HEK293T (cell line): Measurements from ENCODE around the gene THAP5.

Experiments
- CTCF ChIA-PET: fragments of 350-600 bp; formaldehyde crosslinking; extraction: SDS; loops from one replicate; lab custom pipeline; 2021; ENCODE audit warnings: antibody characterized with exemption, inconsistent platforms; lab: Yijun Ruan, JAX
- POLR2A ChIA-PET: fragments of 350-600 bp; formaldehyde crosslinking; extraction: SDS; loops from one replicate; lab custom pipeline; 2020; ENCODE audit warnings: antibody characterized with exemption, inconsistent platforms; lab: Yijun Ruan, JAX
- DNase-seq: peaks from one replicate; pipeline ENCODE4 v3.0.0; 2012; ENCODE audit warnings: mixed read lengths; ENCODE audit errors: extremely low spot score
- ARNT ChIP-seq: fragments of 450-650 bp; IDR thresholded peaks from 2 replicates; pipeline ENCODE4 v1.6.1; 2017; ENCODE audit warnings: mild to moderate bottlenecking
- BHLHE40 ChIP-seq: fragments of 450-650 bp; IDR thresholded peaks from 2 replicates; pipeline ENCODE4 v1.6.1; 2016; ENCODE audit warnings: mild to moderate bottlenecking, moderate library complexity, borderline replicate concordance
- CTBP1 ChIP-seq: fragments of 450-650 bp; IDR thresholded peaks from 2 replicates; pipeline ENCODE4 v1.6.1; 2016; ENCODE audit warnings: borderline replicate concordance
- ELF4 ChIP-seq: fragments of 450-650 bp; IDR thresholded peaks from 2 replicates; pipeline ENCODE4 v1.6.1; 2017; ENCODE audit warnings: antibody characterized with exemption
- FOXA1 ChIP-seq: fragments of 450-650 bp; IDR thresholded peaks from 2 replicates; pipeline ENCODE4 v1.6.1; 2016; ENCODE audit warnings: mild to moderate bottlenecking
- FOXK2 ChIP-seq: fragments of 450-650 bp; IDR thresholded peaks from 2 replicates; pipeline ENCODE4 v1.6.1; 2016; ENCODE audit warnings: mild to moderate bottlenecking
- FOXM1 ChIP-seq: fragments of 450-650 bp; IDR thresholded peaks from 2 replicates; pipeline ENCODE4 v1.6.1; 2017; ENCODE audit warnings: mild to moderate bottlenecking, borderline replicate concordance
- HDGF ChIP-seq: fragments of 450-650 bp; IDR thresholded peaks from 2 replicates; pipeline ENCODE4 v1.6.1; 2017; ENCODE audit warnings: antibody characterized with exemption, borderline replicate concordance
- L3MBTL2 ChIP-seq: fragments of 450-650 bp; conservative IDR thresholded peaks from 2 replicates; pipeline ENCODE4 v1.6.1; 2016; ENCODE audit warnings: mild to moderate bottlenecking
- LEF1 ChIP-seq: fragments of 450-650 bp; IDR thresholded peaks from 2 replicates; pipeline ENCODE4 v1.6.1; 2017; ENCODE audit warnings: mild to moderate bottlenecking, borderline replicate concordance
- NFRKB ChIP-seq: fragments of 450-650 bp; IDR thresholded peaks from 2 replicates; pipeline ENCODE4 v1.6.1; 2016; ENCODE audit warnings: mild to moderate bottlenecking, moderate library complexity
- SP1 ChIP-seq: fragments of 450-650 bp; IDR thresholded peaks from 2 replicates; pipeline ENCODE4 v1.6.1; 2017
- SUZ12 ChIP-seq: fragments of 450-650 bp; IDR thresholded peaks from 2 replicates; pipeline ENCODE4 v1.6.1; 2016; ENCODE audit warnings: mild to moderate bottlenecking
- TARDBP ChIP-seq: fragments of 450-650 bp; IDR thresholded peaks from 2 replicates; pipeline ENCODE4 v1.6.1; 2016
- ZNF384 ChIP-seq: fragments of 450-650 bp; IDR thresholded peaks from 2 replicates; pipeline ENCODE4 v1.6.1; 2016
- TF ChIP-seq, protein P1 (sequence below): fragments of 450-650 bp; IDR thresholded peaks from 2 replicates; pipeline ENCODE4 v1.6.1; 2016

The THAP5 gene

DNA sequence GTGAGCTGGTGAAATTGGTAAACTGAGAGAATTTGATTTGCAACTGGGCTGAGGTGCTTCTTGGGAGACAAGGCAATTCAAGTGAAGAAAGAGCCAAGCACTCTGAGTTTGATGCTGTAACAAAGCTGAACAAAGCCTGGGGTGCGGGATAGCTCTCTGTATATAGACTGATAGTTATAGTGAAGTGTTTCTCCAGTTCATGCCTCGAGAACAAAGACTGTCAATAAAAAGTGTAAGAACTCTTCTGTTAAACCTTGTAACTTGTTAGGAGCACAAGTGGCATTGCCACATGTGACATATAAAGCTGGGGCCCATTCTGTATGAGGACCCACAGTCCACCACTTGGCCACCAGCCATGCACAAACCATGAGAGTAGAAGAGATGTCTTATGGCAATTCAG is 32.3 kb downstream of the THAP5 start:
- no peak for DNase-seq
- ChIA-PET POLR2A (interaction anchor here (1.9 kb wide), 1 partner anchor 12 kb away, joined by 8 read pairs; the partner anchor contains the start of gene PNPLA8), CTCF (no interaction called here)
- TF ChIP-seq TARDBP: no peak
- TF ChIP-seq SP1: no peak

DNA sequence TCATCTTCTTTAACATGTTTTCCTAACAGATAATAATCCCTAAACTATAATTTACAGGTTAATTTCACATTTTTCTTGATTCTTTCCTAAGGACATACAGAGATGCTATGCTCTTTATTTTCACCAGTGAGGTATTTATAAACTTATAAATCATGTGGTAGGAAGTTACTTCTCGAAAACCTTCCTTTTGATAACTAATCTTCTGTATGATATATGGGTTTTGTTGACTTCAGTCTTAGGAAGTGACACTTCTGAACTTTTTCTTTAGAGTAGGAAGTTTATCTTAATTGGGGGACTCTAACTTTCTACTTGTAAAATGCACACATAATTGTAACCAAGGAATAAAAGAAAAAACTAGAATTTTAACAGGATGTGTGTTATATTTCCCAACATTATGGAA is 33.8 kb downstream of the THAP5 start:
- ChIA-PET CTCF (no interaction called here), POLR2A (no interaction called here)
- DNase-seq: no peak
- TF ChIP-seq LEF1 (no peak), ARNT (no peak), ZNF384 (no peak), FOXK2 (no peak), L3MBTL2 (no peak), CTBP1 (no peak), SUZ12 (no peak), FOXA1 (no peak), HDGF (no peak), BHLHE40 (no peak)

DNA sequence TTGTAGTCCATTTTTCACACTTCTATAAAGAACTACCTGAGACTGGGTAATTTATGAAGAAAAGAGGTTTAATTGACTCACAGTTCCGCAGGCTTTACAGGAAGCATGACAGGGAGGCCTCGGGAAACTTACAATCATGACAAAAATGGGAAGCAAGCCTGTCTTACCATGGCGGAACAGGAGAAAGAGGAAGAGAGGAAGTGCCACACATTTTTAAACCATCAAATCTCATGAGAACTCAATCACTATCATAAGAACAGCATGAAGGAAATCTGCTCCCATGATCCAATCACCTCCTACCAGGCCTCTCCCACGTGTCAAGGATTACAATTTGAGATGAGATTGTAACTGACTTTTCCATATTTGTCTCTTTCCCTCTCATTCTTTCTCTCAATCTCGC is 34.2 kb downstream of the THAP5 start:
- POLR2A ChIA-PET: no interaction called here
- no peak for TF ChIP-seq FOXA1
- TF ChIP-seq ELF4: no peak
- TF ChIP-seq TARDBP: no peak
- TF ChIP-seq NFRKB: no peak
- no peak for TF ChIP-seq L3MBTL2
- no peak for TF ChIP-seq FOXK2
- TF ChIP-seq, protein P1, sequence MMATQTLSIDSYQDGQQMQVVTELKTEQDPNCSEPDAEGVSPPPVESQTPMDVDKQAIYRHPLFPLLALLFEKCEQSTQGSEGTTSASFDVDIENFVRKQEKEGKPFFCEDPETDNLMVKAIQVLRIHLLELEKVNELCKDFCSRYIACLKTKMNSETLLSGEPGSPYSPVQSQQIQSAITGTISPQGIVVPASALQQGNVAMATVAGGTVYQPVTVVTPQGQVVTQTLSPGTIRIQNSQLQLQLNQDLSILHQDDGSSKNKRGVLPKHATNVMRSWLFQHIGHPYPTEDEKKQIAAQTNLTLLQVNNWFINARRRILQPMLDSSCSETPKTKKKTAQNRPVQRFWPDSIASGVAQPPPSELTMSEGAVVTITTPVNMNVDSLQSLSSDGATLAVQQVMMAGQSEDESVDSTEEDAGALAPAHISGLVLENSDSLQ: no peak
- no peak for TF ChIP-seq ARNT
- TF ChIP-seq SUZ12: no peak
- TF ChIP-seq FOXM1: no peak
- TF ChIP-seq ZNF384: no peak
- TF ChIP-seq BHLHE40: no peak
- TF ChIP-seq LEF1: no peak
- CTCF ChIA-PET: no interaction called here
- DNase-seq: no peak

DNA sequence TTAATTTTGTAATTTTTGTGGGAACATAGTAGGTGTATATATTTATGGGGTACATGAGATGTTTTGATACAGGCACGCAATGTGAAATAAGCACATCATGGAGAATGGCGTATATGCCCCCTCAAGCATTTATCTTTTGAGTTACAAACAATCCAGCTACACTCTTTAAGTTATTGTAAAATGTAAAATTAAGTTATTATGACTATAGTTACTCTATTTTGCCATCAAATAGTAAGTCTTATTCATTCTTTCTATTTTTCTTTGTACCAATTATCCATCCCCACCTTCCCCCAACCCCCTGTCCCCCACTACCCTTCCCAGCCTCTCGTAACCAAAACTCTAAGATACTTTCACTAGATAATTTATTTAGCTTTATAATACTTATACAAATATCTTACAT is 35.8 kb downstream of the THAP5 start:
- TF ChIP-seq TARDBP (no peak), CTBP1 (no peak), ELF4 (no peak), SP1 (no peak), ZNF384 (no peak), HDGF (no peak)
- POLR2A ChIA-PET: no interaction called here
- DNase-seq: no peak
- CTCF ChIA-PET: no interaction called here

DNA sequence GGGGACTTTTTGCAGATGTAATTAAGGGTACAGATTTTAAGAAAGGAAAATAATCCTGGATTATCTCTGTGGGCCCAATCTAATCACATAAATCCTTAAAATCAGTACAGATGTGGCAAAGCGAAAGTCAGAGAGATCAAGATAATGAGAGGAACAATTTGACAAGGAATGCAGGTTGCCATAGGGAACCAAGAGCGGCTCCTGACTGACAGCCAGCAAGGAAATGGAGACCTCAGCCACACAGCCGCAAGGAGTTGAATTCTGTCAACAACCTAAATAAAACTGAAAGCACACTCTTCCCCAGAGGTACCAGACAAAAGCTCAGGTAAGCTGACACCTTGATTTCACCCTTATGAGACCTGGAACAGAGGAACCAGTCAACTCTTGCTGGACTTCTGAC is 40.2 kb downstream of the THAP5 start:
- ChIA-PET POLR2A (interaction anchor here (1.4 kb wide), 1 partner anchor 41 kb away, joined by 4 read pairs; the partner anchor contains the start of genes DNAJB9 and THAP5), CTCF (no interaction called here)
- TF ChIP-seq SUZ12: no peak
- TF ChIP-seq, protein P1: peak; percentile 68
- DNase-seq: no peak

DNA sequence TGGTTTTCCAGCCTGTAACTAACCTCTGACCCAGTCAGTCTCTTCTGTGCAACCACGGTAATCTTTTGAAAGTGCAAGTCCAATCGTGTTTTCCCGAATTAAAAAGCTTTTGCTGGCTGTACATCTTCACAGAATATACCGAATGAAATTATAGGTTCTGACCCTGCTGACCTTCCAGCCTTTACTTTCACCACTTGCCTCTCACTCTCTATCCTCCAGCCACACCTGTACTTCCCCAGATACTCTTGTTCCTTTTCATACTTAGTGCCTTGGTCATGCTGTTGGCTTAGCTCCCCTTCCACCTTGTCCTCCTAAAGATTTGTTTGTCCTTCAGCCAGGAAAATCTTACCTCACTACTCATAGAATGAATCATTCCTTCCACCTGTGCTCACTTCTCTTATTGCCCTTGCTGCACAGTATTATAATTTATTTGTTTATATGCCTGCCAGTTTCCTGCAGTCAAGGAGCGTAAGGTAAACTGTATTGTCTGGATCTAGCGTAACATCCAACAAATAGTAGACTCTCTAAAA is 41.3 kb downstream of the THAP5 start:
- CTCF ChIA-PET: no interaction called here
- POLR2A ChIA-PET: no interaction called here
- TF ChIP-seq NFRKB: no peak
- no peak for TF ChIP-seq BHLHE40
- no peak for TF ChIP-seq SP1
- TF ChIP-seq ELF4: no peak
- no peak for TF ChIP-seq SUZ12
- no peak for TF ChIP-seq LEF1
- TF ChIP-seq ARNT: no peak
- no peak for TF ChIP-seq HDGF
- TF ChIP-seq FOXK2: no peak
- TF ChIP-seq, protein P1: no peak
- no peak for TF ChIP-seq TARDBP
- DNase-seq: no peak

DNA sequence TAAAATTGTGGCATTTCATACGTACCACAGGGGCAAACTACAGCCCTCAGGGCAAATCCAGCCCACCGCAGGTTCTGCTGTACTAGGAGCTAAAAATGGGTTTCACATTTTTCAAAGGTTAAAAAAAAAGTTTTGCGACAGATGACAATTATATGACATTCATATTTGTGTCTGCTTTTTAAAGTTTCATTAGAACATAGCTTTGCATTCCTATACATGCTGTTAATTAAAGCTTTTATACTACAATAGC is 42.8 kb downstream of the THAP5 start:
- TF ChIP-seq FOXM1: no peak
- no peak for TF ChIP-seq TARDBP
- no peak for TF ChIP-seq HDGF
- TF ChIP-seq BHLHE40: no peak
- no peak for TF ChIP-seq ELF4
- no peak for TF ChIP-seq L3MBTL2
- ChIA-PET CTCF (no interaction called here), POLR2A (interaction anchor here (1.7 to 3.0 kb wide), 4 partner anchors 9 to 43 kb away, joined by 8 to 29 read pairs (median 11); partner anchors contain the start of genes DNAJB9 and THAP5)
- no peak for DNase-seq
